HG03175 (cell line): Measurements from ENCODE around the gene LILRB5.
"Not testable (repeated sequence)": the region's sequence is repeated elsewhere in the genome, so short reads cannot be mapped to it uniquely, and the experiment has no call there.

Experiments used
- ATAC-seq: cut with Tn5 transposase; IDR thresholded peaks from one replicate; pipeline ENCODE4 v1.9.1; 2021; ENCODE audit warnings: mild to moderate bottlenecking, moderate library complexity; ENCODE audit not compliant: unreplicated experiment

The LILRB5 gene

GRCh38 chr19:54277111-54277615, 20.1 kb upstream of the LILRB5 start:
- ATAC-seq: not testable (repeated sequence)

- ATAC-seq: no peak
Measured at GRCh38 chr19:54275951-54276350, 18.9 kb upstream of the LILRB5 start.

- not testable (repeated sequence) for ATAC-seq
Measured at GRCh38 chr19:54274516-54274915, 17.4 kb upstream of the LILRB5 start.

- ATAC-seq: no peak
Measured at GRCh38 chr19:54273821-54274220, 16.7 kb upstream of the LILRB5 start.

- ATAC-seq: not testable (repeated sequence)
Measured at GRCh38 chr19:54272181-54272580, 15.1 kb upstream of the LILRB5 start.

- not testable (repeated sequence) for ATAC-seq
Measured at GRCh38 chr19:54271587-54271986, 14.5 kb upstream of the LILRB5 start.

GRCh38 chr19:54271106-54271505, 14.0 kb upstream of the LILRB5 start:
- ATAC-seq: no peak

GRCh38 chr19:54268936-54269335, 11.9 kb upstream of the LILRB5 start:
- ATAC-seq: no peak

- no peak for ATAC-seq
Measured at GRCh38 chr19:54266133-54266532, 9.1 kb upstream of the LILRB5 start.

GRCh38 chr19:54262470-54262869, 5.4 kb upstream of the LILRB5 start:
- no peak for ATAC-seq

GRCh38 chr19:54262066-54262465, 5.0 kb upstream of the LILRB5 start:
- ATAC-seq: no peak

GRCh38 chr19:54256250-54257115, 590 bp downstream of the LILRB5 start:
- ATAC-seq: no peak

GRCh38 chr19:54255105-54255775, 1.8 kb downstream of the LILRB5 start:
- no peak for ATAC-seq

GRCh38 chr19:54254195-54254906, 2.7 kb downstream of the LILRB5 start:
- ATAC-seq: no peak

GRCh38 chr19:54253331-54254194, 3.5 kb downstream of the LILRB5 start:
- no peak for ATAC-seq

GRCh38 chr19:54252845-54253244, 4.2 kb downstream of the LILRB5 start:
- ATAC-seq: no peak

- no peak for ATAC-seq
Measured at GRCh38 chr19:54252243-54252642, 4.8 kb downstream of the LILRB5 start.

GRCh38 chr19:54248016-54248601, 9.0 kb downstream of the LILRB5 start:
- no peak for ATAC-seq

- no peak for ATAC-seq
Measured at GRCh38 chr19:54247106-54247930, 9.8 kb downstream of the LILRB5 start.
